Thymus (tissue), 11 donors: ENCODE measurements around the gene FBLN7. TPM values are rescaled to one million over a fixed set of nuclear protein-coding genes. Genes with fewer than 3 reads are reported as not detected.
"Not testable (repeated sequence)": the region's sequence is repeated elsewhere in the genome, so short reads cannot be mapped to it uniquely, and the experiment has no call there.

ENCODE experiments used
- DNase-seq, 9 donors: peaks; one replicate each; pipeline ENCODE4 v3.0.0-alpha.2; 2013; ENCODE audit warnings: low spot score in 9 of 9, low read depth in 6 of 9, missing footprints in 1 of 9
- H3K27ac ChIP-seq, 2 donors: one replicate each; pipeline ENCODE4 v1.5.1; 2013; ENCODE audit warnings: control low read depth in 1 of 2, low read depth in 1 of 2, low read length in 1 of 2, mild to moderate bottlenecking in 1 of 2, moderate library complexity in 1 of 2
- H3K27me3 ChIP-seq, 2 donors: one replicate each; pipeline ENCODE4 v1.5.1; 2013; ENCODE audit warnings: low read length in 1 of 2; ENCODE audit not compliant: control insufficient read depth in 2 of 2, insufficient read depth in 1 of 2
- H3K36me3 ChIP-seq, 2 donors: one replicate each; pipeline ENCODE4 v1.5.1; 2013; ENCODE audit warnings: low read length in 1 of 2, mild to moderate bottlenecking in 1 of 2, moderate library complexity in 1 of 2; ENCODE audit not compliant: control insufficient read depth in 2 of 2, insufficient read depth in 2 of 2
- H3K4me1 ChIP-seq, 2 donors: one replicate each; pipeline ENCODE4 v1.5.1; 2013; ENCODE audit warnings: low read length in 2 of 2; ENCODE audit not compliant: control insufficient read depth in 2 of 2, insufficient read depth in 2 of 2
- H3K4me3 ChIP-seq, 2 donors: one replicate each; pipeline ENCODE4 v1.5.1; 2013; ENCODE audit warnings: low read length in 2 of 2, control low read depth in 1 of 2, mild to moderate bottlenecking in 1 of 2
- H3K9me3 ChIP-seq, 2 donors: one replicate each; pipeline ENCODE4 v1.5.1; 2013; ENCODE audit warnings: low read length in 1 of 2, mild to moderate bottlenecking in 1 of 2; ENCODE audit not compliant: control insufficient read depth in 2 of 2, insufficient read depth in 1 of 2
- WGBS: extraction: QIAGEN DNeasy Blood & Tissue Kit; methylation state at CpG from one replicate; pipeline ENCODE4 v1.1.7; 2013; 5-methylcytosine and 5-hydroxymethylcytosine counted together
- polyA plus RNA-seq: library from polyadenylated mRNA; stranded (reverse); fragments of 200-250 nt; gene quantifications from one replicate; pipeline ENCODE4 v1.2.3, GENCODE V29; 2013
- total RNA-seq: library from RNA; stranded (reverse); fragments of 120-200 nt; gene quantifications from one replicate; pipeline ENCODE4 v1.2.4, GENCODE V29; 2013
- donor health status: healthy.

FBLN7 gene
- total and polyA plus RNA-seq, 2 donors: 4.8 to 6.0 TPM

GRCh38 chr2:112139033-112139614 lies 939 bp downstream of the FBLN7 start:
- not testable (repeated sequence) for H3K4me3 ChIP-seq, DNase-seq, H3K36me3 ChIP-seq, H3K27ac ChIP-seq, H3K9me3 ChIP-seq, H3K4me1 ChIP-seq
- peaks cover 25 to 76% of the 10 kb centered on the region in 2 donors for H3K27me3 ChIP-seq
- WGBS: 9% methylated on average over 15 of the region's 32 CpGs

- H3K9me3 ChIP-seq, H3K4me1 ChIP-seq, DNase-seq, H3K36me3 ChIP-seq, H3K27ac ChIP-seq, H3K4me3 ChIP-seq: not testable (repeated sequence)
- WGBS: 11% methylated on average over 30 of the region's 38 CpGs
- peaks cover 25 to 76% of the 10 kb centered on the region in 2 donors for H3K27me3 ChIP-seq
These were observed 1.5 kb downstream of the FBLN7 start for GRCh38 chr2:112139661-112140204.

GRCh38 chr2:112140205-112140802 lies 2.1 kb downstream of the FBLN7 start:
- Histone ChIP-seq H3K27me3 (peaks cover 25 to 76% of the 10 kb centered on the region in 2 donors), H3K4me1 (peaks cover 3 to 8% of the 10 kb centered on the region in 2 donors), H3K9me3 (no peaks in the 10 kb centered on the region), H3K4me3 (no peak overlapping the region), H3K36me3 (no peaks in the 10 kb centered on the region), H3K27ac (no peak overlapping the region)
- WGBS: 24% methylated on average over 30 of the region's 30 CpGs
- no peak for DNase-seq

GRCh38 chr2:112140899-112141625 lies 2.9 kb downstream of the FBLN7 start:
- no peak for DNase-seq
- H3K4me1 ChIP-seq: peaks cover 3 to 8% of the 10 kb centered on the region in 2 donors
- H3K4me3 ChIP-seq: no peak overlapping the region
- no peaks in the 10 kb centered on the region for H3K36me3 ChIP-seq
- no peaks in the 10 kb centered on the region for H3K9me3 ChIP-seq
- 93% methylated on average over 20 of the region's 20 CpGs for WGBS
- peaks cover 25 to 73% of the 10 kb centered on the region in 2 donors for H3K27me3 ChIP-seq
- H3K27ac ChIP-seq: no peak overlapping the region

- Histone ChIP-seq H3K27me3 (peaks cover 25 to 68% of the 10 kb centered on the region in 2 donors), H3K4me1 (peaks cover 3 to 8% of the 10 kb centered on the region in 2 donors), H3K4me3 (no peak overlapping the region), H3K9me3 (no peaks in the 10 kb centered on the region), H3K27ac (no peak overlapping the region), H3K36me3 (no peaks in the 10 kb centered on the region)
- 81% methylated on average over 7 of the region's 7 CpGs for WGBS
- DNase-seq: no peak
These were observed 3.4 kb downstream of the FBLN7 start for GRCh38 chr2:112141626-112142007.

- Histone ChIP-seq H3K36me3 (no peaks in the 10 kb centered on the region), H3K27me3 (peaks cover 19 to 60% of the 10 kb centered on the region in 2 donors), H3K9me3 (no peaks in the 10 kb centered on the region), H3K4me1 (peaks cover 3 to 5% of the 10 kb centered on the region in 2 donors), H3K4me3 (no peak overlapping the region), H3K27ac (no peak overlapping the region)
- WGBS: 89% methylated on average over 8 of the region's 8 CpGs
- no peak for DNase-seq
These were observed 4.4 kb downstream of the FBLN7 start for GRCh38 chr2:112142525-112143078.

GRCh38 chr2:112143150-112143549 lies 5.0 kb downstream of the FBLN7 start:
- WGBS: 94% methylated on average over 5 of the region's 5 CpGs
- DNase-seq: no peak
- Histone ChIP-seq H3K4me1 (no peaks in the 10 kb centered on the region), H3K27ac (no peak overlapping the region), H3K4me3 (no peak overlapping the region), H3K27me3 (peaks cover 16 to 55% of the 10 kb centered on the region in 2 donors), H3K9me3 (no peaks in the 10 kb centered on the region), H3K36me3 (no peaks in the 10 kb centered on the region)

GRCh38 chr2:112144966-112145365 lies 6.8 kb downstream of the FBLN7 start:
- DNase-seq: no peak
- Histone ChIP-seq H3K4me1 (no peaks in the 10 kb centered on the region), H3K9me3 (no peaks in the 10 kb centered on the region), H3K27me3 (peaks cover 16 to 38% of the 10 kb centered on the region in 2 donors), H3K27ac (no peak overlapping the region), H3K36me3 (no peaks in the 10 kb centered on the region), H3K4me3 (no peak overlapping the region)
- 98% methylated on average over 6 of the region's 6 CpGs for WGBS
